ENCODE measurements around the gene ZBTB47.

ZBTB47 gene

GRCh38 chr3:42670670-42671069 lies 17.2 kb downstream of the ZBTB47 start:
- Histone ChIP-seq H2BK12ac (ENCODE audit: low read length) (no peak overlapping the region), H3K27me3 (ENCODE audit: control insufficient read depth in 3 of 3, insufficient read depth in 3 of 3, low read depth in 1 of 3, low read length in 3 of 3) (peaks cover 0 to 5% (median 0%) of the 10 kb centered on the region in 3 experiments), H3K4me3 (ENCODE audit: low read length in 2 of 2) (no peak overlapping the region), H2AK5ac (ENCODE audit: low read depth, low read length) (no peak overlapping the region), H2BK5ac (ENCODE audit: low read length) (no peak overlapping the region), H3K4ac (ENCODE audit: low read length) (no peak overlapping the region), H2AFZ (ENCODE audit: low read length) (no peak overlapping the region), H2BK120ac (ENCODE audit: low read depth, low read length) (no peak overlapping the region), H3K27ac (replicated peaks; ENCODE audit: low read length) (no peak overlapping the region), H3K36me3 (replicated peaks in 1 of 2; ENCODE audit: control insufficient read depth in 2 of 2, insufficient read depth in 2 of 2, low read length in 2 of 2) (no peaks in the 10 kb centered on the region), H3K9me3 (replicated peaks in 1 of 2; ENCODE audit: control insufficient read depth in 2 of 2, insufficient read depth in 1 of 2, low read depth in 1 of 2, low read length in 2 of 2) (peaks cover 0 to 7% of the 10 kb centered on the region in 2 donors), H3K23ac (ENCODE audit: low read depth, low read length, poor library complexity) (no peak overlapping the region), H4K91ac (ENCODE audit: low read depth, low read length, poor library complexity) (no peak overlapping the region), H2BK15ac (ENCODE audit: low read length) (no peak overlapping the region), H3K4me2 (ENCODE audit: insufficient read depth, low read length, poor library complexity, severe bottlenecking) (no peak overlapping the region), H3K14ac (ENCODE audit: low read length) (no peak overlapping the region), H3K4me1 (ENCODE audit: control insufficient read depth in 2 of 2, insufficient read depth in 1 of 2, low read depth in 1 of 2, low read length in 2 of 2) (peaks cover 0 to 9% of the 10 kb centered on the region in 2 donors), H3K9ac (ENCODE audit: low read depth, low read length, poor library complexity) (no peak overlapping the region), H4K8ac (ENCODE audit: low read depth, low read length) (no peak overlapping the region), H3K79me1 (ENCODE audit: low read depth, low read length) (no peaks in the 10 kb centered on the region), H3K18ac (ENCODE audit: low read length) (no peak overlapping the region)
- DNase-seq (ENCODE audit: low spot score) = no peak
- no CpG with 5 or more reads among the region's 1 CpG for WGBS, 2 donors (ENCODE audit: extremely low coverage in 2 of 2, insufficient read length in 2 of 2, insufficient replicate concordance in 1 of 2)

DNA sequence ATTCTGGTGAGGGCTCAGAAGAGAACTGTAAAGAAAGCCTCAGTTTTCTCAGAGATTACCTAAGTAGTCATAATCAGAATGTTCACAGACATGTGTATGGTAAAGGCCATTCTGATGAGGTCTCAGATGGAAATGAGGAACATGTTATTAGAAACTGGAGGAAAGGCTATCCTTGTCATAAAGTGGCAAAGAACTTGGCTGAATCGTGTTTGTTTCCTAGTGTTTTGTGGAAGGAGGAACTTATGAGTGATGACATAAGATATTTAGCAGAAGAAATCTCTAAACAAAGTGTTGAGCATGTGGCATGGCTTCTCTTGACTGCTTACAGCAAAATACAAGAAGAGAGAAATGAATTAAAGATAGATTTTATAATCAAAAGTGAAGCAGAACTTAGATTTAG lies 19.0 kb downstream of the ZBTB47 start:
- Histone ChIP-seq H2AFZ (ENCODE audit: low read length) (no peak overlapping the region), H3K27me3 (ENCODE audit: control insufficient read depth in 3 of 3, insufficient read depth in 3 of 3, low read depth in 1 of 3, low read length in 3 of 3) (peaks cover 0 to 5% (median 0%) of the 10 kb centered on the region in 3 experiments), H2BK15ac (ENCODE audit: low read length) (no peak overlapping the region), H3K4me3 (ENCODE audit: low read length in 2 of 2) (no peak overlapping the region), H3K9me3 (replicated peaks in 1 of 2; ENCODE audit: control insufficient read depth in 2 of 2, insufficient read depth in 1 of 2, low read depth in 1 of 2, low read length in 2 of 2) (peaks cover 4 to 9% of the 10 kb centered on the region in 2 donors), H3K18ac (ENCODE audit: low read length) (no peak overlapping the region), H3K4me2 (ENCODE audit: insufficient read depth, low read length, poor library complexity, severe bottlenecking) (no peak overlapping the region), H3K27ac (replicated peaks; ENCODE audit: low read length) (no peak overlapping the region), H3K4me1 (ENCODE audit: control insufficient read depth in 2 of 2, insufficient read depth in 1 of 2, low read depth in 1 of 2, low read length in 2 of 2) (peaks cover 0 to 5% of the 10 kb centered on the region in 2 donors), H2BK5ac (ENCODE audit: low read length) (no peak overlapping the region), H4K91ac (ENCODE audit: low read depth, low read length, poor library complexity) (no peak overlapping the region), H3K4ac (ENCODE audit: low read length) (no peak overlapping the region), H4K8ac (ENCODE audit: low read depth, low read length) (no peak overlapping the region), H2AK5ac (ENCODE audit: low read depth, low read length) (no peak overlapping the region), H3K36me3 (replicated peaks in 1 of 2; ENCODE audit: control insufficient read depth in 2 of 2, insufficient read depth in 2 of 2, low read length in 2 of 2) (no peaks in the 10 kb centered on the region), H3K79me1 (ENCODE audit: low read depth, low read length) (no peaks in the 10 kb centered on the region), H3K9ac (ENCODE audit: low read depth, low read length, poor library complexity) (no peak overlapping the region), H3K14ac (ENCODE audit: low read length) (no peak overlapping the region), H2BK12ac (ENCODE audit: low read length) (no peak overlapping the region), H3K23ac (ENCODE audit: low read depth, low read length, poor library complexity) (no peak overlapping the region), H2BK120ac (ENCODE audit: low read depth, low read length) (no peak overlapping the region)
- no CpG with 5 or more reads among the region's 1 CpG for WGBS, 2 donors (ENCODE audit: extremely low coverage in 2 of 2, insufficient read length in 2 of 2, insufficient replicate concordance in 1 of 2)
- no peak for DNase-seq (ENCODE audit: low spot score)

GRCh38 chr3:42673082-42673481 lies 19.6 kb downstream of the ZBTB47 start:
- Histone ChIP-seq H3K4me3 (ENCODE audit: low read length in 2 of 2) (no peak overlapping the region), H2BK5ac (ENCODE audit: low read length) (no peak overlapping the region)

DNA sequence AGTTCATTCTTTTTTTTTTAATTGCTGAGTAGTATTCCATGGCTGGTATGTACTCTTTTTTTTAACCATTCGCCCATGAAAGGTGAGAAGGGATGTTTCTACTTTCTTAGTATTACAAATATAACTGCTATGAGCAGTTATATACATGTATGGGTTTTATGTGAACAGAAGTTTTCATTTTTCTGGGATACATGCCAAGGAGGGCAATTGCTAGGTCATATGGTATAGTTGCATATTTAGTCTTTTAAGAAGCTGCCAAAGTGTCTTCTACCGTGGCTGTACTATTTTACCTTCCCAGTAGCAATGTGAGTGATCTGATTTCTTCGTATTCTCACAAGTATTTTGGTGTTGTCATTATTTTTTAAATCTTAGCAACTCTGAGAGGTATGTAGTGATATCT lies 20.6 kb downstream of the ZBTB47 start:
- Histone ChIP-seq H4K8ac (ENCODE audit: low read depth, low read length) (no peak overlapping the region), H2BK12ac (ENCODE audit: low read length) (no peak overlapping the region), H3K4me2 (ENCODE audit: insufficient read depth, low read length, poor library complexity, severe bottlenecking) (no peak overlapping the region), H3K4me1 (ENCODE audit: control insufficient read depth in 2 of 2, insufficient read depth in 1 of 2, low read depth in 1 of 2, low read length in 2 of 2) (no peaks in the 10 kb centered on the region), H3K4me3 (ENCODE audit: low read length in 2 of 2) (no peak overlapping the region), H3K9ac (ENCODE audit: low read depth, low read length, poor library complexity) (no peak overlapping the region), H2BK120ac (ENCODE audit: low read depth, low read length) (no peak overlapping the region), H2BK15ac (ENCODE audit: low read length) (no peak overlapping the region), H2AFZ (ENCODE audit: low read length) (no peak overlapping the region), H3K79me1 (ENCODE audit: low read depth, low read length) (no peaks in the 10 kb centered on the region), H3K9me3 (replicated peaks in 1 of 2; ENCODE audit: control insufficient read depth in 2 of 2, insufficient read depth in 1 of 2, low read depth in 1 of 2, low read length in 2 of 2) (peaks cover 4 to 5% of the 10 kb centered on the region in 2 donors), H3K14ac (ENCODE audit: low read length) (no peak overlapping the region), H3K4ac (ENCODE audit: low read length) (no peak overlapping the region), H3K23ac (ENCODE audit: low read depth, low read length, poor library complexity) (no peak overlapping the region), H2BK5ac (ENCODE audit: low read length) (no peak overlapping the region), H2AK5ac (ENCODE audit: low read depth, low read length) (no peak overlapping the region), H3K27ac (replicated peaks; ENCODE audit: low read length) (no peak overlapping the region), H3K36me3 (replicated peaks in 1 of 2; ENCODE audit: control insufficient read depth in 2 of 2, insufficient read depth in 2 of 2, low read length in 2 of 2) (no peaks in the 10 kb centered on the region), H4K91ac (ENCODE audit: low read depth, low read length, poor library complexity) (no peak overlapping the region), H3K27me3 (ENCODE audit: control insufficient read depth in 3 of 3, insufficient read depth in 3 of 3, low read depth in 1 of 3, low read length in 3 of 3) (peaks cover 0 to 7% (median 0%) of the 10 kb centered on the region in 3 experiments), H3K18ac (ENCODE audit: low read length) (no peak overlapping the region)
- WGBS, 2 donors (ENCODE audit: extremely low coverage in 2 of 2, insufficient read length in 2 of 2, insufficient replicate concordance in 1 of 2) = no CpG with 5 or more reads among the region's 3 CpGs
- no peak for DNase-seq (ENCODE audit: low spot score)

More at GRCh38 chr3:42673082-42673481, 19.6 kb downstream of the ZBTB47 start:
- Histone ChIP-seq H3K4me2 (ENCODE audit: insufficient read depth, low read length, poor library complexity, severe bottlenecking) (no peak overlapping the region), H4K8ac (ENCODE audit: low read depth, low read length) (no peak overlapping the region), H2AFZ (ENCODE audit: low read length) (no peak overlapping the region), H3K79me1 (ENCODE audit: low read depth, low read length) (no peaks in the 10 kb centered on the region), H3K36me3 (replicated peaks in 1 of 2; ENCODE audit: control insufficient read depth in 2 of 2, insufficient read depth in 2 of 2, low read length in 2 of 2) (no peaks in the 10 kb centered on the region), H3K18ac (ENCODE audit: low read length) (no peak overlapping the region), H3K27me3 (ENCODE audit: control insufficient read depth in 3 of 3, insufficient read depth in 3 of 3, low read depth in 1 of 3, low read length in 3 of 3) (peaks cover 0 to 5% (median 0%) of the 10 kb centered on the region in 3 experiments), H3K4ac (ENCODE audit: low read length) (no peak overlapping the region), H2BK12ac (ENCODE audit: low read length) (no peak overlapping the region), H2AK5ac (ENCODE audit: low read depth, low read length) (no peak overlapping the region), H3K14ac (ENCODE audit: low read length) (no peak overlapping the region), H3K4me1 (ENCODE audit: control insufficient read depth in 2 of 2, insufficient read depth in 1 of 2, low read depth in 1 of 2, low read length in 2 of 2) (peaks cover 0 to under 1% of the 10 kb centered on the region in 2 donors), H2BK15ac (ENCODE audit: low read length) (no peak overlapping the region), H3K9ac (ENCODE audit: low read depth, low read length, poor library complexity) (no peak overlapping the region), H3K27ac (replicated peaks; ENCODE audit: low read length) (no peak overlapping the region), H3K23ac (ENCODE audit: low read depth, low read length, poor library complexity) (peak overlapping the region; percentile 91), H3K9me3 (replicated peaks in 1 of 2; ENCODE audit: control insufficient read depth in 2 of 2, insufficient read depth in 1 of 2, low read depth in 1 of 2, low read length in 2 of 2) (peaks cover 4 to 9% of the 10 kb centered on the region in 2 donors), H4K91ac (ENCODE audit: low read depth, low read length, poor library complexity) (no peak overlapping the region), H2BK120ac (ENCODE audit: low read depth, low read length) (no peak overlapping the region)
- no peak for DNase-seq (ENCODE audit: low spot score)

All from neuronal stem cell (in vitro differentiated cells).